Measurements from ENCODE around the gene KIF1A. TPM values are rescaled to one million over a fixed set of nuclear protein-coding genes. Genes with fewer than 3 reads are reported as not detected.
A peak's percentile ranks its signal among the peaks of the same experiment; 100 is the strongest.
"Not testable (repeated sequence)": the region's sequence is repeated elsewhere in the genome, so short reads cannot be mapped to it uniquely, and the experiment has no call there.

KIF1A gene
- total RNA-seq, 3 donors from 2014 or later = 1.5 to 17.2 (median 1.9) TPM

- no peaks in the 10 kb centered on the region for H3K36me3 ChIP-seq (ENCODE audit: low read depth)
- intact Hi-C loops (cut with DNase I, micrococcal nuclease) = no loop called here
Observed at GRCh38 chr2:240688553-240688919, 131.5 kb downstream of the KIF1A start.

GRCh38 chr2:240687741-240688552, 132.1 kb downstream of the KIF1A start:
- DNase-seq (peak in 2 of 3 donors; percentile 23 to 37), ATAC-seq (no peak)
- no peaks in the 10 kb centered on the region for H3K36me3 ChIP-seq (ENCODE audit: low read depth)
- intact Hi-C loops (cut with DNase I, micrococcal nuclease) = no loop called here
- no peak overlapping the region for H3K4me3 ChIP-seq
- H3K9me3 ChIP-seq = no peaks in the 10 kb centered on the region
- H3K4me1 ChIP-seq (ENCODE audit: low read depth) = no peaks in the 10 kb centered on the region
- TF ChIP-seq CTCF (IDR thresholded peaks at IDR 0.05) = no peak

More at GRCh38 chr2:240688553-240688919, 131.5 kb downstream of the KIF1A start:
- no peak for TF ChIP-seq CTCF (IDR thresholded peaks at IDR 0.05)
- no peak for ATAC-seq
- peak in 2 of 3 donors; percentile 24 to 42 for DNase-seq
- Histone ChIP-seq H3K9me3 (no peaks in the 10 kb centered on the region), H3K4me3 (no peak overlapping the region), H3K4me1 (ENCODE audit: low read depth) (no peaks in the 10 kb centered on the region)

GRCh38 chr2:240687045-240687740, 132.8 kb downstream of the KIF1A start:
- ATAC-seq = no peak
- Histone ChIP-seq H3K4me1 (ENCODE audit: low read depth) (no peaks in the 10 kb centered on the region), H3K36me3 (ENCODE audit: low read depth) (no peaks in the 10 kb centered on the region), H3K9me3 (no peaks in the 10 kb centered on the region), H3K4me3 (no peak overlapping the region)
- intact Hi-C loops (cut with DNase I, micrococcal nuclease) = no loop called here
- DNase-seq = peak in 1 of 3 donors; percentile 25
- TF ChIP-seq CTCF (IDR thresholded peaks at IDR 0.05) = no peak

GRCh38 chr2:240686460-240686859, 133.6 kb downstream of the KIF1A start:
- intact Hi-C loops (cut with DNase I, micrococcal nuclease) = no loop called here
- H3K36me3 ChIP-seq (ENCODE audit: low read depth) = no peaks in the 10 kb centered on the region
- H3K4me3 ChIP-seq = no peak overlapping the region

GRCh38 chr2:240685771-240686371, 134.1 kb downstream of the KIF1A start:
- DNase-seq (peak; percentile 68 to 72 (median 69)), ATAC-seq (peak; percentile 59)
- H3K9me3 ChIP-seq = no peaks in the 10 kb centered on the region
- H3K4me1 ChIP-seq (ENCODE audit: low read depth) = no peaks in the 10 kb centered on the region
- TF ChIP-seq CTCF (IDR thresholded peaks at IDR 0.05) = no peak
- H3K36me3 ChIP-seq (ENCODE audit: low read depth) = no peaks in the 10 kb centered on the region
- intact Hi-C loops (cut with DNase I, micrococcal nuclease) = no loop called here
- H3K4me3 ChIP-seq = no peak overlapping the region

More at GRCh38 chr2:240686460-240686859, 133.6 kb downstream of the KIF1A start:
- ATAC-seq = no peak
- no peak for TF ChIP-seq CTCF (IDR thresholded peaks at IDR 0.05)
- no peaks in the 10 kb centered on the region for H3K9me3 ChIP-seq
- DNase-seq = no peak
- no peaks in the 10 kb centered on the region for H3K4me1 ChIP-seq (ENCODE audit: low read depth)

- H3K4me1 ChIP-seq (ENCODE audit: low read depth); H3K36me3 ChIP-seq (ENCODE audit: low read depth); H3K4me3 ChIP-seq; intact Hi-C loops (cut with DNase I, micrococcal nuclease); H3K9me3 ChIP-seq: not testable (repeated sequence)
- peak in 1 of 3 donors; percentile 57 for DNase-seq
- peak; percentile 19 for ATAC-seq
Observed at GRCh38 chr2:240683980-240684728, 135.9 kb downstream of the KIF1A start.

- H3K36me3 ChIP-seq (ENCODE audit: low read depth); H3K4me1 ChIP-seq (ENCODE audit: low read depth); intact Hi-C loops (cut with DNase I, micrococcal nuclease); H3K4me3 ChIP-seq; H3K9me3 ChIP-seq: not testable (repeated sequence)
- ATAC-seq (peak; percentile 74), DNase-seq (peak in 1 of 3 donors; percentile 65)
Observed at GRCh38 chr2:240683329-240683979, 136.6 kb downstream of the KIF1A start.
